PC-9 (cell line): ENCODE data around the gene ARHGEF28.

Source experiments
- EZH2 ChIP-seq: fragments of 200-600 bp; sonication (generic); IDR thresholded peaks from 2 replicates; pipeline ENCODE4 v1.8.0; 2017; ENCODE audit warnings: antibody characterized with exemption, low read depth
- TF ChIP-seq, protein P1 (sequence below): fragments of 200-600 bp; sonication (generic); conservative IDR thresholded peaks from 2 replicates; pipeline ENCODE4 v1.6.1; 2017; ENCODE audit warnings: mixed run types, antibody characterized with exemption, mild to moderate bottlenecking, moderate library complexity

DNA sequence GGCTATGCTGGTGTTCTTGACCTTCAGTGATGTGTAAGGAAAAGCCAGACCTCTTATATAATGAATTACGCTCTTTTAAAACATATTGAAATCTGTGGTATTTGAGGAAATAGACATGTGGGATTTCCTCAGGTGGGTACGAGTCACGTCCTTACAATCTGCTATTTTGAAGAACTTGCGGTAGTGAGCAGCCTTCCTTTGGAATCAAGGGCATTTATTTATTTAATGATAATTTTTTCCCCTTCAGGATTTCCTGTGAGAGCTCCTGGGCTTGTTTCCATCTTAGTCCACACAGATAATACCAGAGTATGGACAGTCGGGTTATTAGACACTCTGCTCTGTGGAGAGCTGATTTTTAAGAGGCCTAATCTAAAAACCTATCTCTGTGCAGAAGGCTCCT lies 167.9 kb downstream of the ARHGEF28 start:
- TF ChIP-seq EZH2: no peak
- TF ChIP-seq, protein P1, sequence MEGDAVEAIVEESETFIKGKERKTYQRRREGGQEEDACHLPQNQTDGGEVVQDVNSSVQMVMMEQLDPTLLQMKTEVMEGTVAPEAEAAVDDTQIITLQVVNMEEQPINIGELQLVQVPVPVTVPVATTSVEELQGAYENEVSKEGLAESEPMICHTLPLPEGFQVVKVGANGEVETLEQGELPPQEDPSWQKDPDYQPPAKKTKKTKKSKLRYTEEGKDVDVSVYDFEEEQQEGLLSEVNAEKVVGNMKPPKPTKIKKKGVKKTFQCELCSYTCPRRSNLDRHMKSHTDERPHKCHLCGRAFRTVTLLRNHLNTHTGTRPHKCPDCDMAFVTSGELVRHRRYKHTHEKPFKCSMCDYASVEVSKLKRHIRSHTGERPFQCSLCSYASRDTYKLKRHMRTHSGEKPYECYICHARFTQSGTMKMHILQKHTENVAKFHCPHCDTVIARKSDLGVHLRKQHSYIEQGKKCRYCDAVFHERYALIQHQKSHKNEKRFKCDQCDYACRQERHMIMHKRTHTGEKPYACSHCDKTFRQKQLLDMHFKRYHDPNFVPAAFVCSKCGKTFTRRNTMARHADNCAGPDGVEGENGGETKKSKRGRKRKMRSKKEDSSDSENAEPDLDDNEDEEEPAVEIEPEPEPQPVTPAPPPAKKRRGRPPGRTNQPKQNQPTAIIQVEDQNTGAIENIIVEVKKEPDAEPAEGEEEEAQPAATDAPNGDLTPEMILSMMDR: no peak
